ENCODE measurements around the gene CCHCR1. TPM values are rescaled to one million over a fixed set of nuclear protein-coding genes. Genes with fewer than 3 reads are reported as not detected.
"Not testable (repeated sequence)": the region's sequence is repeated elsewhere in the genome, so short reads cannot be mapped to it uniquely, and the experiment has no call there.

The CCHCR1 gene
- polyA plus RNA-seq, 1 donor from 2014 or later, result 19.7 TPM

DNA sequence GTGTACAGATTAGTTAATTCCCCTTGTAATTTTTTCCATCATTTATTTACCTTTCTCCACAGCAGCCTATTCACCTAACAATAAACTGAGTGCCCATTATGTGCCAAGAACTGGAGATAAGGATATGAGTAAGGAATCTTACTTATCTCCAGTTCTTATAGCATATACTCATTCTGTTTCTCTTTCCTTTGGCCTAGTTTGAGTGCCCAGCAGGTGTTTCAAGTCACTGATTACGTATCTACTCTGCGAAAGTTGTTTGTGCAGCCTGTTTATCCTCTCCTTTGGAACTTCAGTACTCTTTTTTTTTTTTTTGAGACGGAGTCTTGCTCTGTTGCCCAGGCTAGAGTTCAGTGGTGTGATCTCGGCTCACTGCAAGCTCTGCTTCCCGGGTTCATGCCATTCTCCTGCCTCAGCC is 30.2 kb upstream of the CCHCR1 start:
- Histone ChIP-seq H3K9me2 (ENCODE audit: insufficient read depth, low read length) (no peaks in the 10 kb centered on the region), H3K27ac (ENCODE audit: low read length) (no peak overlapping the region), H3K9ac (ENCODE audit: low read length) (no peak overlapping the region), H3F3A (ENCODE audit: insufficient read depth, low read length, poor library complexity, severe bottlenecking) (no peaks in the 10 kb centered on the region), H3K4me3 (ENCODE audit: low read length) (no peak overlapping the region), H2AFZ (ENCODE audit: low read depth, low read length) (no peak overlapping the region), H4K20me1 (ENCODE audit: insufficient read depth) (no peaks in the 10 kb centered on the region), H3K9me3 (ENCODE audit: low read length) (no peaks in the 10 kb centered on the region), H3K36me3 (ENCODE audit: insufficient read depth, low read length) (no peaks in the 10 kb centered on the region), H3K79me2 (replicated peaks; ENCODE audit: insufficient read depth, low read length) (no peaks in the 10 kb centered on the region), H3K4me2 (ENCODE audit: low read length) (no peak overlapping the region), H3K27me3 (ENCODE audit: insufficient read depth, low read depth, low read length) (no peaks in the 10 kb centered on the region)
- no peak for TF ChIP-seq MXI1 (conservative IDR thresholded peaks at IDR 0.05; ENCODE audit: poor library complexity, severe bottlenecking)
- TF ChIP-seq, protein P1, sequence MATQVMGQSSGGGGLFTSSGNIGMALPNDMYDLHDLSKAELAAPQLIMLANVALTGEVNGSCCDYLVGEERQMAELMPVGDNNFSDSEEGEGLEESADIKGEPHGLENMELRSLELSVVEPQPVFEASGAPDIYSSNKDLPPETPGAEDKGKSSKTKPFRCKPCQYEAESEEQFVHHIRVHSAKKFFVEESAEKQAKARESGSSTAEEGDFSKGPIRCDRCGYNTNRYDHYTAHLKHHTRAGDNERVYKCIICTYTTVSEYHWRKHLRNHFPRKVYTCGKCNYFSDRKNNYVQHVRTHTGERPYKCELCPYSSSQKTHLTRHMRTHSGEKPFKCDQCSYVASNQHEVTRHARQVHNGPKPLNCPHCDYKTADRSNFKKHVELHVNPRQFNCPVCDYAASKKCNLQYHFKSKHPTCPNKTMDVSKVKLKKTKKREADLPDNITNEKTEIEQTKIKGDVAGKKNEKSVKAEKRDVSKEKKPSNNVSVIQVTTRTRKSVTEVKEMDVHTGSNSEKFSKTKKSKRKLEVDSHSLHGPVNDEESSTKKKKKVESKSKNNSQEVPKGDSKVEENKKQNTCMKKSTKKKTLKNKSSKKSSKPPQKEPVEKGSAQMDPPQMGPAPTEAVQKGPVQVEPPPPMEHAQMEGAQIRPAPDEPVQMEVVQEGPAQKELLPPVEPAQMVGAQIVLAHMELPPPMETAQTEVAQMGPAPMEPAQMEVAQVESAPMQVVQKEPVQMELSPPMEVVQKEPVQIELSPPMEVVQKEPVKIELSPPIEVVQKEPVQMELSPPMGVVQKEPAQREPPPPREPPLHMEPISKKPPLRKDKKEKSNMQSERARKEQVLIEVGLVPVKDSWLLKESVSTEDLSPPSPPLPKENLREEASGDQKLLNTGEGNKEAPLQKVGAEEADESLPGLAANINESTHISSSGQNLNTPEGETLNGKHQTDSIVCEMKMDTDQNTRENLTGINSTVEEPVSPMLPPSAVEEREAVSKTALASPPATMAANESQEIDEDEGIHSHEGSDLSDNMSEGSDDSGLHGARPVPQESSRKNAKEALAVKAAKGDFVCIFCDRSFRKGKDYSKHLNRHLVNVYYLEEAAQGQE (IDR thresholded peaks at IDR 0.05; ENCODE audit: borderline replicate concordance), result no peak
- no peak for TF ChIP-seq SMC3 (conservative IDR thresholded peaks at IDR 0.05; ENCODE audit: poor library complexity)
- TF ChIP-seq EZH2 (IDR thresholded peaks at IDR 0.05; ENCODE audit: borderline replicate concordance, insufficient read depth, low read length, poor library complexity, severe bottlenecking), result no peak
- TF ChIP-seq, protein P2, sequence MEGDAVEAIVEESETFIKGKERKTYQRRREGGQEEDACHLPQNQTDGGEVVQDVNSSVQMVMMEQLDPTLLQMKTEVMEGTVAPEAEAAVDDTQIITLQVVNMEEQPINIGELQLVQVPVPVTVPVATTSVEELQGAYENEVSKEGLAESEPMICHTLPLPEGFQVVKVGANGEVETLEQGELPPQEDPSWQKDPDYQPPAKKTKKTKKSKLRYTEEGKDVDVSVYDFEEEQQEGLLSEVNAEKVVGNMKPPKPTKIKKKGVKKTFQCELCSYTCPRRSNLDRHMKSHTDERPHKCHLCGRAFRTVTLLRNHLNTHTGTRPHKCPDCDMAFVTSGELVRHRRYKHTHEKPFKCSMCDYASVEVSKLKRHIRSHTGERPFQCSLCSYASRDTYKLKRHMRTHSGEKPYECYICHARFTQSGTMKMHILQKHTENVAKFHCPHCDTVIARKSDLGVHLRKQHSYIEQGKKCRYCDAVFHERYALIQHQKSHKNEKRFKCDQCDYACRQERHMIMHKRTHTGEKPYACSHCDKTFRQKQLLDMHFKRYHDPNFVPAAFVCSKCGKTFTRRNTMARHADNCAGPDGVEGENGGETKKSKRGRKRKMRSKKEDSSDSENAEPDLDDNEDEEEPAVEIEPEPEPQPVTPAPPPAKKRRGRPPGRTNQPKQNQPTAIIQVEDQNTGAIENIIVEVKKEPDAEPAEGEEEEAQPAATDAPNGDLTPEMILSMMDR (IDR thresholded peaks at IDR 0.05; ENCODE audit: poor library complexity, severe bottlenecking), result no peak
- no peak for TF ChIP-seq RAD21 (conservative IDR thresholded peaks at IDR 0.05)

DNA sequence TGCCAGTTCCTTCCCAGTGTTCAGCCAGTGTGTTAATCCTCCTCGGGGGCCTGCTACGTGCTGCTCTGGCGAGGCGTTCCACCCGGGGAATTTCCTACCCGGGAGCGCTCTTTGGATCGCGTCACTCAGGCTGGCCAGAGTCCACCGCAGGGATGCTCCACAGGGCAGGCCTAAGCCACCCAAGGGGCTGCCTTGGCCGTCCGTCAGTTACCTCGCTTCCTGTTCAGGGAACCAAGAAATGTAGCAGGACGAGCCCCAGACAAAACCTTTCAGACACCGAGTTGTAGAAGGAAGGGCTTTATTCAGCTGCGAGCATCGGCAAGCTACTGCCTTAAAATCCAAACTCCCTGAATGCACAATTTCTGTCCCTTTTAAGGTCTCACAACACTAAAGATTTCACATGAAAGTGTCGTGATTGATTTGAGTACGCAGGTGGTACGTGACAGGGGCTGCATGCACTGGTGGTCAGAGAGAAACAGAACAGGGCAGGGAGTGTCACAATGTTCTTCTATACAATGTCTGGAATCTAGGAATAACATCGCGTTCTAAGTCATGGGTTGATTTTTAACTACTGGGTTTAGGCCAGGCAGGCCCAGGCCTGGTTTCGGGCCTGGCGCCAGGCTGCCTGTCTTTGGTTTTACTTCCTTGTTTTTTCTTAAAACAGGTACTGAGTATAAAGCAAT is 28.6 kb upstream of the CCHCR1 start:
- Histone ChIP-seq H3K9me2 (ENCODE audit: insufficient read depth, low read length) (no peaks in the 10 kb centered on the region), H2AFZ (ENCODE audit: low read depth, low read length) (no peak overlapping the region), H3K4me2 (ENCODE audit: low read length) (no peak overlapping the region), H3K9me3 (ENCODE audit: low read length) (no peaks in the 10 kb centered on the region), H3F3A (ENCODE audit: insufficient read depth, low read length, poor library complexity, severe bottlenecking) (no peaks in the 10 kb centered on the region), H3K79me2 (replicated peaks; ENCODE audit: insufficient read depth, low read length) (no peaks in the 10 kb centered on the region), H3K27me3 (ENCODE audit: insufficient read depth, low read depth, low read length) (no peaks in the 10 kb centered on the region), H3K36me3 (ENCODE audit: insufficient read depth, low read length) (no peaks in the 10 kb centered on the region), H3K9ac (ENCODE audit: low read length) (no peak overlapping the region), H4K20me1 (ENCODE audit: insufficient read depth) (no peaks in the 10 kb centered on the region), H3K4me3 (ENCODE audit: low read length) (no peak overlapping the region), H3K27ac (ENCODE audit: low read length) (no peak overlapping the region)
- TF ChIP-seq, protein P1 (IDR thresholded peaks at IDR 0.05; ENCODE audit: borderline replicate concordance), result no peak
- TF ChIP-seq, protein P2 (IDR thresholded peaks at IDR 0.05; ENCODE audit: poor library complexity, severe bottlenecking), result no peak
- TF ChIP-seq TAF1 (IDR thresholded peaks at IDR 0.05; ENCODE audit: low read depth), result no peak
- TF ChIP-seq SMC3 (conservative IDR thresholded peaks at IDR 0.05; ENCODE audit: poor library complexity), result no peak

DNA sequence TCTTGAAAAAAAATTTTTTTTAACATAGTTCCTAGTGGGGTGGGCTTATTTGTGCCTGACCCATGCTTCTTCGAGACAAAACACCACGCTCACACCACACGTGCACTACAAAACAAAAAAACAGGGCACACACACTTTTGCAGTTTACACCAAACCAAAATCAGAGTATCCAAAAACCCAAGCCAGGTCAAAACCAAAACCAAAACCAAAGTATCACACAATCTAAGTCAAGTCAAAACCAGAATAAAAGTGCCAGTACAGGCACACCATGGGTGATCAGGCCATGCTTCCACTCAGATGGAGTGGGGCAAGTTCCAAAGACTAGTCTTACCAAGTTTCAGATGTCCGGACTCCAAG is 28.1 kb upstream of the CCHCR1 start:
- not testable (repeated sequence) for H3K36me3 ChIP-seq (ENCODE audit: insufficient read depth, low read length); H3K4me2 ChIP-seq (ENCODE audit: low read length); H3K4me3 ChIP-seq (ENCODE audit: low read length); H3K27ac ChIP-seq (ENCODE audit: low read length); H2AFZ ChIP-seq (ENCODE audit: low read depth, low read length); H3K9ac ChIP-seq (ENCODE audit: low read length); H3K27me3 ChIP-seq (ENCODE audit: insufficient read depth, low read depth, low read length); H3K79me2 ChIP-seq (replicated peaks; ENCODE audit: insufficient read depth, low read length); H3K9me2 ChIP-seq (ENCODE audit: insufficient read depth, low read length); H3K9me3 ChIP-seq (ENCODE audit: low read length); H3F3A ChIP-seq (ENCODE audit: insufficient read depth, low read length, poor library complexity, severe bottlenecking); H4K20me1 ChIP-seq (ENCODE audit: insufficient read depth)
